ENCODE measurements around the gene TOP2A. TPM values are rescaled to one million over a fixed set of nuclear protein-coding genes. Genes with fewer than 3 reads are reported as not detected.
A peak's percentile ranks its signal among the peaks of the same experiment; 100 is the strongest.

Gene TOP2A
- total RNA-seq, 1 experiment from 2014 or later: 230 TPM

DNA sequence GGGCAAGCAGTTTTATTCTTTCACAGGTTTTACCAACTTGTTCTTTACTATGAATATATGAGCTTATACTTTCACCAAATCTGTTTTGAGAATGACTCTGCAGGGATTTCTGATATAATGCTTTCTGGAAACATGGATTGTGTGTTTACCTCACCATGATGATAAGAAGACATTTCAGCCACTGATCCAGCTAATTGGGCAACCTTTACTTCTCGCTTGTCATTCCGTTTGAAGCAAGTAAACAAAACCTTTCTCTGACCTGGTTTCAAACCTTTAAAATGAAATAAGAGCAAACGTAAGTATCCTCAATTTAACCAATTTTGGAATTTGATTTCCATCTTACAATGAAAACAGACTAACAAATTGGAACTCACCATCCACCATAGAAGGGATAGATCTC is 13.7 kb downstream of the TOP2A start:
- Histone ChIP-seq H3K4me1 (ENCODE audit: insufficient read depth, low read length) (no peaks in the 10 kb centered on the region), H4K8ac (replicated peaks; ENCODE audit: insufficient read length, low read depth, low read length) (no peak overlapping the region), H2BK120ac (ENCODE audit: low read depth, low read length, poor library complexity, severe bottlenecking) (no peak overlapping the region), H3T11ph (ENCODE audit: low read length) (no peak overlapping the region), H3K56ac (ENCODE audit: insufficient read length, low read depth, low read length) (no peak overlapping the region), H3K23me2 (ENCODE audit: insufficient read length, low read depth, low read length, poor library complexity, severe bottlenecking) (no peaks in the 10 kb centered on the region), H2BK15ac (ENCODE audit: low read depth, low read length) (no peak overlapping the region), H2AK5ac (ENCODE audit: insufficient read length, low read length) (no peak overlapping the region), H4K5ac (ENCODE audit: insufficient read length, low read depth, low read length) (no peak overlapping the region), H3K4me2 (ENCODE audit: insufficient read depth, insufficient read length, low read length) (no peak overlapping the region), H3K9ac (ENCODE audit: extremely low read depth, insufficient read length, low read length) (no peak overlapping the region), H3K23ac (ENCODE audit: insufficient read length, low read depth, low read length) (no peak overlapping the region), H3K27ac (ENCODE audit: insufficient read length, low read depth, low read length) (no peak overlapping the region), H2BK5ac (ENCODE audit: insufficient read length, low read length) (no peak overlapping the region), H3K9me3 (ENCODE audit: control insufficient read depth, low read depth, low read length) (no peaks in the 10 kb centered on the region), H3K79me1 (ENCODE audit: insufficient read depth, low read depth, low read length, poor library complexity, severe bottlenecking) (no peaks in the 10 kb centered on the region), H4K91ac (ENCODE audit: insufficient read length, low read depth, low read length) (no peak overlapping the region), H3K79me2 (ENCODE audit: insufficient read depth, low read length) (no peaks in the 10 kb centered on the region), H2BK20ac (ENCODE audit: low read depth, low read length, poor library complexity, severe bottlenecking) (no peak overlapping the region), H4K20me1 (ENCODE audit: control insufficient read depth, insufficient read depth, insufficient read length) (no peaks in the 10 kb centered on the region), H3K27me3 (ENCODE audit: insufficient read depth, low read length) (no peaks in the 10 kb centered on the region), H3K14ac (ENCODE audit: insufficient read depth, low read length) (no peak overlapping the region), H2AFZ (ENCODE audit: low read length) (no peak overlapping the region), H3K18ac (ENCODE audit: insufficient read length, low read depth, low read length) (no peak overlapping the region), H2BK12ac (ENCODE audit: insufficient read length, low read depth, low read length) (no peak overlapping the region), H3K4ac (ENCODE audit: low read depth, low read length) (no peak overlapping the region)
- H3K27ac Mint-ChIP-seq: peak overlapping the region in 1 of 3 experiments; percentile 53; a peak in 1 of 7 replicates
- H3K9me3 Mint-ChIP-seq: no peaks in the 10 kb centered on the region
- no peak overlapping the region for H3K4me3 Mint-ChIP-seq
- DNase-seq: no peak
- H3K4me1 Mint-ChIP-seq: no peaks in the 10 kb centered on the region
- no peaks in the 10 kb centered on the region for H3K27me3 Mint-ChIP-seq (ENCODE audit: low read depth)
- no CpG with 5 or more reads among the region's 3 CpGs for WGBS (ENCODE audit: extremely low coverage, insufficient read length, low lambda C conversion rate)
- H3K36me3 Mint-ChIP-seq (ENCODE audit: insufficient read depth in 1 of 3, low read depth in 3 of 3): peaks cover 53 to 92% (median 92%) of the 10 kb centered on the region in 3 experiments; a peak in 6 of 7 replicates
- TF ChIP-seq, protein P1, sequence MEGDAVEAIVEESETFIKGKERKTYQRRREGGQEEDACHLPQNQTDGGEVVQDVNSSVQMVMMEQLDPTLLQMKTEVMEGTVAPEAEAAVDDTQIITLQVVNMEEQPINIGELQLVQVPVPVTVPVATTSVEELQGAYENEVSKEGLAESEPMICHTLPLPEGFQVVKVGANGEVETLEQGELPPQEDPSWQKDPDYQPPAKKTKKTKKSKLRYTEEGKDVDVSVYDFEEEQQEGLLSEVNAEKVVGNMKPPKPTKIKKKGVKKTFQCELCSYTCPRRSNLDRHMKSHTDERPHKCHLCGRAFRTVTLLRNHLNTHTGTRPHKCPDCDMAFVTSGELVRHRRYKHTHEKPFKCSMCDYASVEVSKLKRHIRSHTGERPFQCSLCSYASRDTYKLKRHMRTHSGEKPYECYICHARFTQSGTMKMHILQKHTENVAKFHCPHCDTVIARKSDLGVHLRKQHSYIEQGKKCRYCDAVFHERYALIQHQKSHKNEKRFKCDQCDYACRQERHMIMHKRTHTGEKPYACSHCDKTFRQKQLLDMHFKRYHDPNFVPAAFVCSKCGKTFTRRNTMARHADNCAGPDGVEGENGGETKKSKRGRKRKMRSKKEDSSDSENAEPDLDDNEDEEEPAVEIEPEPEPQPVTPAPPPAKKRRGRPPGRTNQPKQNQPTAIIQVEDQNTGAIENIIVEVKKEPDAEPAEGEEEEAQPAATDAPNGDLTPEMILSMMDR (conservative IDR thresholded peaks at IDR 0.05): no peak
